ENCODE data around the gene IFNGR2.
"Not testable (repeated sequence)": the region's sequence is repeated elsewhere in the genome, so short reads cannot be mapped to it uniquely, and the experiment has no call there.

Gene IFNGR2

DNA sequence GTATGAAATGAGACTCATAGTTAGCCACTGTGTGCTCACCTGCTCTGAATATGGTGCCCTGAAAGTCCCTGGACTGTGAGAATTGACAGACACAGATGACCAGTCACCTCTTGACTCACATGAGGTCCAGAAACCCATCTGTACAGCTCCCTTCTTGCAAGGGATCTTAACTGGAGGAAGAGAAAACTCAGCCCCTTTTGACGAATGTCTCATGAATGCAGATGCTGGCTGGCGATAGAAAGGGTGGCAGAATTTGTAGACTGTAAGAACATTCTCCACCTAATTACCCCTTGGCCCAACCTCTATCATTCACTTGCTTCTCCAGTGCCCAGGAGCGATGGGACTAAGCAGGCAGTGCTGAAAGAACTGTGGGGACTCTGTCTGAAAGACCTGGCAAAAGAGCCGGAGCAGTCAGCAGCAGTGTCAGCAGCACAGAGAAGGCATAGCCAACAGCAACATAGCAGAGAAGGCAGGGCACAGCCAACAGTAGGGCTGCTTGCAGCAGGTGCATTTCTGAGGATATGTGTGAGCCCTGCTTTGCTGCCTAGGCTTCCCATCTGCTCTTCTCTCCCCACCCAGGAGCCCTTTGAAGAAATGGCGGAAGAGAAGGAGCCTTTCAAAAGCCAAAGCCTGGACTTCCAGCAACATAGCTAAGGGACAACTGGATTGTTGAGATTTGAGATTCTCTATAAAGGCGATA lies 25.8 kb upstream of the IFNGR2 start:
- DNase-seq, result no peak

GRCh38 chr21:33378081-33378480 lies 25.1 kb upstream of the IFNGR2 start:
- DNase-seq, result no peak

- DNase-seq, result not testable (repeated sequence)
Observed at GRCh38 chr21:33379934-33380333, 23.3 kb upstream of the IFNGR2 start.

DNA sequence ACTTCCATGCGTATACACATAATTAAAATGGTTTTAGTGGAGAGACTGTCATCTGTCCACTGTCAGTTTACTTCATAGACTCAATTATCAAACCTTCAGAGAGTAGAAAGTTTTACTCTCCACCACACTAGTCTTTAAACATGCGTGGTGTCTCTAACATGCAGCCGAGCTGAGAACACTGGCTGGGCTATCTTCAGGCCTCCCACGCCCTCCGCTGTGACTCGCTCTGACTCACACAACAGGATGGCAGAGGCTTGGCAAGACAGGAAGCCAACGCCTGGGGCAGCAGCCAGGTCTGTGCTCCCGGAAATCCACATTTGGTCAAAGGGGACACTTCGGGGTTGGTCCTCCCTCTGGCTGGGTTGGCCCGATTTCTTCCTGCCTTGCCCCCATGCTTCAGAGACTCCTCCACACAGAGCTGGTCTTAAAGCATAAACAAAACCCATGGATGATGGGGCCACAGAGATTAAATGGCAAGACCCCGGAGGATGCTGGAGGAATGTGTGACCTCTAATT lies 22.7 kb upstream of the IFNGR2 start:
- peak; percentile 89 for DNase-seq

DNA sequence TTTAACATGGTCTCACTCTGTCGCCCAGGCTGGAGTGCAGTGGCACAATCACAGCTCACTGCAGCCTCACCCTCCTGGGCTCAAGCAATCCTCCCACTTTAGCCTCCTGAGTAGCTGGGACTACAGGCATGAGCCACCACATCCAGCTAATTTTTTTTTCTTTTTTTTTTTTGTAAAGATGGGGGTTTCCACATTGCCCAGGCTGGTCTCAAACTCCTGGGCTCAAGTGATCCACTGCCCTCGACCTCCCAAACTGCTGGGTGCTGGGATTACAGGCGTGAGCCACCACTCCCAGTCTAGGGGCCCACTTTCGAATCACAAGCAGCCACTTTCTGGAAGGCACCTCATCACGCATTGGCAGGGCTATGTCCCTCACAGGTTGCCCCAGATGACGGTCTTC lies 21.8 kb upstream of the IFNGR2 start:
- DNase-seq, result not testable (repeated sequence)

DNA sequence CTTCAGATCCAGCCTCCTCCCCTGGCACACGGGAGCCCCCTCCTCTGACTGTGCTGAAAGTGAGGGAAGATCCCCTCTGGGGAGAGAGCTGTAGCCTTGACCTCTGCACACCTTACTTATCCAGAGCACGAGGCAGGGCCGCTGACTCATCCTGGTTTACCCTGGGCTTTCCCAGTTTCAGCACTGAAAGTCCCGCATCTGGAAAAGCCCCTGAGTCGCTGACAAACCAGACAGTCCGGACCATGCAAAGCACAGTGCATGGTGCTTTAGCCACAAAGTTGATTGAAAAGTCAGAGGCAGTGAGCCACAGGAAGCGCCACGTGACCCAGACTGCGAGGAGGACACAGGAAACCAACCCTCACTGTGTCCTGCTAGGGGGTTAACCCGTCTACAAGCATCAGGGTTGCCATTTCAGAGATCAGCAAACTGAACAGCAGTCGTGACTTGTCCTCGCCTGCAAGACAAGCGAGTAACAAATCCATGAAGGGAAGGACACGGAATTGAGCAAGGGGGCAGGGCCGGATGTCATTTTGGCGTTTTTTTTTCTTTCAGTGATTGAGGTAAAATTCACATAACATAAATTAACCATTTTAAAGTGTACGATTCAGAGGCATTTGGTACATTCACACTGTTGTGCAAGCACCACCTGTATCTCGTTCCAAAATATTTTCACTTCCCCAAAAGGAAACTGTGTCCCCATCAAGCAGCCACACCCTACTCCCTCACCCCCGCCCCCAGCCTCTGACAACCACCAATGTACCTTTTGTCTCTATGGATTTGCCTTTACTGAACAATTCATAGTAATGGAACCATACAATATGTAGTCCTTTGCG lies 19.9 kb upstream of the IFNGR2 start:
- peak; percentile 82 for DNase-seq

DNA sequence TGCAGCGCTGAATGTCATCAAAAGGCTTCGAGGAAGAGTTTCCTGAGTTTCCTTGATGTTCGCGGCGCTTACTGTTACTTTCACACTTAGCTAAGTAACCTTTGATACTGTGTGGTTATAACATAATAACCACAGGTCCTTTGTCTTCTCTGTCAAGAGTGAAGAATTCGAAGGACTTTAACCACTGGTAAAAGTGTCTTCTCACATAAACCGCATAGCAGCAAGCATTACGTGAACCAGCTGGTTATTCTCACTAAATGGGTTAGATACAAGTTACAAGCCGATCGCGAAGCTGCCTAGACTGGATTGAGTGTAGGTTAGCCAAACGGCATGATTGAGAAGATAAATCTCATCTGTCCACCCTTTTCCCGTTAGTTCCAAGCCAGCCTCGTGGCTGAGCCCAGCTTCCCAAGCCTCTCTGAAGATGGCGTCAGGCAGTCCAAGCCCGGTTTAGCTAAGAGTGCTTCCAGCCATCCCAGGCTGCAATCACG lies 18.3 kb upstream of the IFNGR2 start:
- no peak for DNase-seq

- no peak for DNase-seq
Observed at GRCh38 chr21:33386222-33386784, 16.9 kb upstream of the IFNGR2 start.

DNA sequence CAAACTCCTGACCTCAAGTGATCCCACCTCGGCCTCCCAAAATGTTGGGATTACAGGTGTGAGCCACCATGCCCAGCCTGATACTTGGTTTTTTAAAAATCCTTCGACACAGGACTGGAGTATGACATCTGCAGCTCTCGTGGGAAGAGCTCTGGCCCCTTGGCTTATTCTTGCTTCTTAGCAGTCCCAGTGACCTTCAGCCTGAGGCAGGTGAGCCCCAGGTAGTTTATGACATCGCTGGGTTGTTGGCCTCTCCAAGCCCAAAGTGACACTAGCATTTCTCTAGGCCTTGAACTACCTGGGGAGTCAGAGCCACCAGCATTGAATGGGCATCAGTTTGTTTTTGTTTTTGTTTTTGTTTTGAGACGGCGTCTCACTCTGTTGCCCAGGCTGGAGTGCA lies 15.9 kb upstream of the IFNGR2 start:
- no peak for DNase-seq

GRCh38 chr21:33388188-33388587 lies 15.0 kb upstream of the IFNGR2 start:
- no peak for DNase-seq

- no peak for DNase-seq
Observed at GRCh38 chr21:33390479-33390878, 12.7 kb upstream of the IFNGR2 start.

DNA sequence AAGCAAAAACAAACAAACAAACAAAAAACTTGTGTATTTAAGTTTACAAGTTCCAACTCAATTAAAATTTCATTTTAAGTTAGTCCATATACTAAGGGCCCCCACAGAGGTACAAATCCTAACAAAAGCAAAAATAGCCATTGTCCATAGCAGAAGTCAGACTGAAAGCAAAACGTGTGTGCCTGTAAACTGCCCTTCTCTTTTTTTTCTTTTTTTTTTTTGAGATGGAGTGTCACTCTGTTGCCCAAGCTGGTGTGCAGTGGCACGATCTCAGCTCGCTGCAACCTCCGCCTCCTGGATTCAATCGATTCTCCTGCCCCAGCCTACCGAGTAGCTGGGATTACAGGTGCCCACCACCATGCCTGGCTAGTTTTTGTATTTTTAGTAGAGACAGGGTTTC lies 11.6 kb upstream of the IFNGR2 start:
- no peak for DNase-seq

DNA sequence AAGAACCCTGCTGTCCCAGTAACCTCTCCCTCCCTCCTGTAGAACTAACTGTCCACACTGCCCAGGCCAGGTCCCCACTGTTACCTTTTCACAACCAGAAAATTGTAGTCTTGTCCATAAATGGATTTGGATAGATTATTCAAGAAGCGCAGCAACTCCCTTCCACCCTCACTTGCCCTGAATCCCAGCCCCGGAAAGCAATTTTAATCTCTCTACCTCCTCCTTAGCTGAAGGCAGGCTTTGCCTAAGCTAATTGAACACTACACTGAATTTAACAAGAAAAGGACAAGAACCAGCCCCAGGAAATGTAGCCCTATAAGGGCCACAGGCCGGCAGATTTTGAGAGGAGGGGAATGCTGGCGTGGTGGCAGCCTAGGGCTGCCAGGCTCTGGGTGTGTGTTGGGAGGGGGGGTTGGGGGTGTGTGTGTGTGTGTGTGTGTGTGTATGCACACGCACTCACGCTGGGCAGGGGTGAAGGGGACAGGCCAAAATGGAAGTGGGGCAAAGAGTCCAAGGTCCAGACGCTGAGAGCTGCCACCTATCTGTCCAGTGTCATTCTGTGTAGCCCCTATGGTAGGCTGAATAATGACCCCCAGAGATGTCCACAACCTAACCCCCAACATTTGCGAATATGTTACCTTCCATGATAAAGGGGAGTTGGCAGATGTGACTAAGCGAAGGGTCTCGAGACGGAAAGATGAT lies 10.8 kb upstream of the IFNGR2 start:
- no peak for DNase-seq

GRCh38 chr21:33393348-33393747 lies 9.9 kb upstream of the IFNGR2 start:
- DNase-seq, result no peak

- DNase-seq, result no peak
Observed at GRCh38 chr21:33394260-33394659, 9.0 kb upstream of the IFNGR2 start.

DNA sequence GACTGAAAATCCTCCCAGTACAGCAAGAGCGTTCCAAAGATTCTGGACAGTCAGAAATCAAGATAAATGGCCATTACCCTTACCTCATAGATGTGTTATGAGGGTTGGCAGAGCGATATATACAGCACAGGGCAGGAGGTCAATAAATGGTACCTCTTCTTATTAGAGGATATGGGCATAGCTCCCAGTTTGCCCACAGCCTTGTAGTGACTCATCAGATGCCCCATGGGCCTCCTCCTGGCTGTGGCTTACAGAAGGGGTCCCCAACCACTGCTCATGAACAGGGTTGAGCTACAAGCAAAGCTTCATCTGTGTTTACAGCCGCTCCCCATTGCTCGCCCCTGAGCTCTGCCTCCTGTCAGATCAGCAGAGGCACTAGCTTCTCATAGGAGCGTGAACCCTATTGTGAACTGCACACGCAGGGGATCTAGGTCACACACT lies 7.3 kb upstream of the IFNGR2 start:
- DNase-seq, result no peak

DNA sequence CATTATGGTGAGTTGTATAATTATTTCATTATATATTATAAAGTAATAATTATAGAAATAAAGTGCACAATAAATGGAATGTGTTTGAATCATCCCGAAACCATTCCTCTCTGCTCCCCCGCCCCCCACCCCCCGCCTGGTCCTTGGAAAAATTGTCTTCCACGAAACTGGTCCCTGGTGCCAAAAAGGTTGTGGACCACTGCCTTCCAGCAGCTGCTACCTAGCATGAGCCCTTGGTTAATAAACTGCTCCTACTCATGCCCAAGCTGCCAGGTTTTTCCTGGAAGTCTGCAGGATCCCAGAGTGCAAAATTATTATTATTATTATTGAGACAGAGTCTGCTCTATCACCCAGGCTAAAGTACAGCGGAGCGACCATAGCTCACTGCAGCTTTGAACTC lies 6.8 kb upstream of the IFNGR2 start:
- DNase-seq, result no peak

DNA sequence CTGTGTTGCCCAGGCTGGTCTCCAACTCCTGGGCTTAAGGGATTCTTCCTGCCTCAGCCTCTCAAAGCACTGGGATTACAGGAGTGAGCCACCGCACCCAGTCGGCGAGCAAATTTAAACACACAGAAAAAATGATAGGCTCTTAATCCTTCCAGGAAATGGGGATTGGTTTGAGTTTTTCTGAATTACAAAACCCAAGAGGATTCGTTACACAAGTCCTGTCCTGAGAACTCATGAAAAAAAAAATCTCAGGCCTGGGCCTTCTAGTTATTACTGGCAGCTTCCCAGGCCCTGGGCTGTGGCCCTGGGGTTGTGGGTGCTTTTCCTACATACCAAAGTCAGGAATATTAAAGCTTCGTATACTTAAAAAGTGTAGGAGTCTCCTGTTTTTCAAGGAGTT lies 6.3 kb upstream of the IFNGR2 start:
- no peak for DNase-seq

DNA sequence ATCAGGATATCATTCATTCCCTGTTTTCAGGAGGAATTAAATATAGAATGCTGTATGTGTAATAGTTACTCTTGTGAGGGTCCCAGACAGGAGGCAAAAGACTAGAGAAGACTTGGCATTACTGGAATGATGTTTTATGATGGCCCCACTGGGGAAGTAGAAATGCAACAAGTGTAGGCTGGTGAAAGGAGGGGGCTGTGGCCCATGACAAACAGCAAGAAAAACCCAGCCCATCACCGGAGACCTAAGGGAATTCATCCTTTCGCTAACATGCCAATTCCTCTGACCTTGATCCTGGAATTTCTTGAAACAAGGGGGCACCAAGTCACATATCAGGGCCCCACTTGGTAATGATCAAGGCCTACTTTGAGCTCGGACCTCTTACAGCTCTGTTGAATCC lies 5.5 kb upstream of the IFNGR2 start:
- no peak for DNase-seq

DNA sequence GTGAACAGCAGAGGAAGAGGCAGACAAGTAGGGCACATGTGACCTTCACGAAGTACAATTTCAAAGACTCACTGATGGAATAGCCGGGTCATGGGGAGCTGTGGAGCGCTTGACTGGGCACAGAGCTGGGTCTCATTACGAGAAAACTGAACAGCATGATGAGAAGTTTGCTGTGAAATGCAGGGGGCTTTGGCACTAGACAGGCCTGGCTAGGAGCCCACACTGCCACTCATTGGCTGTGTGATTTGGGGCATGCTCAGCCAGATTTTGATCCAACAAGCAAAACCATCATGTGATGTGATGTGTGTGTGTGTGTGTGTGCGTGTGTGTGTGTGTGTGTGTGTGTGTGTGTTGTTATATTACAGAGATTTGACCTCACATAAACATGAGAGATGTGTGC lies 4.9 kb upstream of the IFNGR2 start:
- no peak for DNase-seq

- no peak for DNase-seq
Observed at GRCh38 chr21:33401630-33401992, 1.6 kb upstream of the IFNGR2 start.

DNA sequence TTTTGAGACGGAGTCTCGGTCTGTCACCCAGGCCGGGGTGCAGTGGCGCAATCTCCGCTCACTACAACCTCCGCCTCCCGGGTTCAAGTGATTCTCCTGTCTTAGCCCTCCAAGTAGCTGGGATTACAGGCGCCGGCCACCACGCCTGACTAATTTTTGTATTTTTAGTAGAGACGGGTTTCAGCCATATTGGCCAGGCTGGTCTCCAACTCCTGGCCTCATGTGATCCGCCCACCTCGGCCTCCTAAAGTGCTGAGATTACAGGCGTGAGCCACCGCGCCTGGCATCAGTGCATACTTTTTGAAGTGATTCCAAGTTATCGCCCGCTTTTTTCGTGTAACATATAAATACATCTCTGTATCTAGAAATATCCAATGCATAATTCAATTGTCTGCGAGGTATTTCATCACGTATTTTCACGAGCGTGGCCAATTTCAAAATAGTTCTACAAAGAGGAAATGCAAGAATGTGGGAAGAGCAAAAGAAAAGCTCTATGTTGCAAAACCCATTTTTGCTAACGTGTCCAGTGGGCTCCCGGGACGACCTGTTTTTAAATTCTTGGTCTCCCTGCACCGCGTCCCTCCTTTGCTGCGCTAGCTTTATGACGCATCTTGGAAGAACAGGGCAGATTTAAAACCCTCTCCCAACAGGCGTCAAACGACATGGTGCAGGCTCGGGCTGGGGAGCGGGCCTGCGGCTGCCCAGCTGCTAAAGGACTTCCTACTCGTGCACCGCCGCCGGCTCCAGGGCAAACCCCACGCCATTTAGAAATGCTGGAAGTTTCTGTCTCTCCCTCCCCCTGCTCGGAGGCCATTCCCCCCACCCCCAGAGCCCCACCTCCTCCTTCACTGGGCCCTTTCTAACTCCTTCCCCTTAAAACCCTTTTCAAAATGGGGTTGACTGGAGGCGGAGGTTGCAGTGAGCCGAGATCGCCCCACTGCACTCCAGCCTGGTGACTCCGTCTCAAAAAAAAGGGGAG lies 923 bp upstream of the IFNGR2 start:
- no peak for DNase-seq
